Activated CD8-positive, alpha-beta memory T cell treated with anti-CD3 and anti-CD28 coated beads, Interleukin-2, amount 10 ng/mL, durations not matched to agents 7 days and 5 days (primary cell): Measurements from ENCODE around the gene LIN7C. TPM values are rescaled to one million over a fixed set of nuclear protein-coding genes. Genes with fewer than 3 reads are reported as not detected.
"Not testable (repeated sequence)": the region's sequence is repeated elsewhere in the genome, so short reads cannot be mapped to it uniquely, and the experiment has no call there.

Experiments used
- ATAC-seq: fragments of 150-1000 bp; cut with Tn5 transposase; one replicate; pipeline ENCODE4 v1.10.0; 2021; ENCODE audit warnings: moderate library complexity
- CTCF ChIA-PET: fragments of 350-600 bp; sonication (Branson Sonifier 250); formaldehyde crosslinking; loops from one replicate; lab custom pipeline; 2021; ENCODE audit warnings: antibody characterized with exemption; lab: Charles Lee
- DNase-seq: peaks from one replicate; pipeline ENCODE4 v3.0.0-alpha.2; 2020
- H3K27ac Mint-ChIP-seq: one replicate; pipeline ENCODE4 v1.8.0; 2021; ENCODE audit warnings: mild to moderate bottlenecking, mixed read lengths
- H3K27me3 Mint-ChIP-seq: one replicate; pipeline ENCODE4 v1.8.0; 2021; ENCODE audit warnings: mixed read lengths
- H3K36me3 Mint-ChIP-seq: one replicate; pipeline ENCODE4 v1.8.0; 2021; ENCODE audit warnings: mild to moderate bottlenecking, mixed read lengths
- H3K4me1 Mint-ChIP-seq: one replicate; pipeline ENCODE4 v1.8.0; 2021; ENCODE audit warnings: mixed read lengths
- H3K4me3 Mint-ChIP-seq: one replicate; pipeline ENCODE4 v1.8.0; 2021; ENCODE audit warnings: mild to moderate bottlenecking, moderate library complexity, mixed read lengths
- H3K9me3 Mint-ChIP-seq: one replicate; pipeline ENCODE4 v1.8.0; 2022; ENCODE audit warnings: low read depth, mixed read lengths
- total RNA-seq, 2 experiments: library from RNA; stranded (reverse); gene quantifications; one replicate each; pipeline ENCODE4 v1.2.3, GENCODE V29; 2021

Gene LIN7C
- total RNA-seq, 2 experiments from 2014 or later = 18.2 to 23.1 TPM

- no peak overlapping the region for H3K27ac Mint-ChIP-seq
- CTCF ChIA-PET = no interaction called here
These were observed 19.4 kb upstream of the LIN7C start for GRCh38 chr11:27525824-27526516.

GRCh38 chr11:27524155-27524554 lies 17.6 kb upstream of the LIN7C start:
- Mint-ChIP-seq H3K4me1 (no peaks in the 10 kb centered on the region), H3K27ac (no peak overlapping the region), H3K27me3 (peaks cover 2% of the 10 kb centered on the region), H3K9me3 (no peaks in the 10 kb centered on the region), H3K4me3 (no peak overlapping the region), H3K36me3 (no peaks in the 10 kb centered on the region)
- ATAC-seq (no peak), DNase-seq (no peak)
- CTCF ChIA-PET = interaction anchor here (1.2 kb wide), 1 partner anchor 12 kb away, joined by 3 read pairs; no protein-coding TSS in a partner anchor

More at GRCh38 chr11:27525824-27526516, 19.4 kb upstream of the LIN7C start:
- DNase-seq (no peak), ATAC-seq (no peak)
- H3K4me1 Mint-ChIP-seq = no peaks in the 10 kb centered on the region
- peaks cover 2% of the 10 kb centered on the region for H3K27me3 Mint-ChIP-seq
- no peaks in the 10 kb centered on the region for H3K9me3 Mint-ChIP-seq
- H3K36me3 Mint-ChIP-seq = no peaks in the 10 kb centered on the region
- H3K4me3 Mint-ChIP-seq = no peak overlapping the region

- Mint-ChIP-seq H3K27me3 (peaks cover 7% of the 10 kb centered on the region), H3K36me3 (no peaks in the 10 kb centered on the region), H3K4me3 (no peak overlapping the region), H3K27ac (no peak overlapping the region), H3K9me3 (no peaks in the 10 kb centered on the region), H3K4me1 (no peaks in the 10 kb centered on the region)
- no peak for ATAC-seq
- no peak for DNase-seq
- CTCF ChIA-PET = interaction anchor here (1.3 kb wide), 1 partner anchor 21 kb away, joined by 5 read pairs; no protein-coding TSS in a partner anchor
These were observed 13.7 kb upstream of the LIN7C start for GRCh38 chr11:27520226-27520625.

- no peak for ATAC-seq
- Mint-ChIP-seq H3K27ac (no peak overlapping the region), H3K4me1 (no peaks in the 10 kb centered on the region), H3K27me3 (peaks cover 7% of the 10 kb centered on the region), H3K4me3 (no peak overlapping the region), H3K36me3 (no peaks in the 10 kb centered on the region), H3K9me3 (no peaks in the 10 kb centered on the region)
- CTCF ChIA-PET = interaction anchor here (1.1 kb wide), 1 partner anchor 519 kb away, joined by 3 read pairs; no protein-coding TSS in a partner anchor
- DNase-seq = no peak
These were observed 11.9 kb upstream of the LIN7C start for GRCh38 chr11:27518518-27518917.

- H3K27me3 Mint-ChIP-seq, ATAC-seq, DNase-seq, H3K36me3 Mint-ChIP-seq, H3K27ac Mint-ChIP-seq, H3K4me1 Mint-ChIP-seq, H3K4me3 Mint-ChIP-seq, H3K9me3 Mint-ChIP-seq: not testable (repeated sequence)
- CTCF ChIA-PET = interaction anchor here (1.1 kb wide), 1 partner anchor 520 kb away, joined by 3 read pairs; no protein-coding TSS in a partner anchor
These were observed 10.9 kb upstream of the LIN7C start for GRCh38 chr11:27517490-27517889.

- CTCF ChIA-PET = no interaction called here
- no peak for ATAC-seq
- no peaks in the 10 kb centered on the region for H3K4me1 Mint-ChIP-seq
- H3K27ac Mint-ChIP-seq = no peak overlapping the region
- no peak overlapping the region for H3K4me3 Mint-ChIP-seq
- no peaks in the 10 kb centered on the region for H3K9me3 Mint-ChIP-seq
- no peak for DNase-seq
- H3K36me3 Mint-ChIP-seq = no peaks in the 10 kb centered on the region
- peaks cover 7% of the 10 kb centered on the region for H3K27me3 Mint-ChIP-seq
These were observed 8.0 kb upstream of the LIN7C start for GRCh38 chr11:27514558-27514957.

GRCh38 chr11:27514076-27514475 lies 7.5 kb upstream of the LIN7C start:
- CTCF ChIA-PET = no interaction called here
- H3K4me1 Mint-ChIP-seq = no peaks in the 10 kb centered on the region
- no peak overlapping the region for H3K4me3 Mint-ChIP-seq
- no peaks in the 10 kb centered on the region for H3K36me3 Mint-ChIP-seq
- H3K27me3 Mint-ChIP-seq = peaks cover 7% of the 10 kb centered on the region
- no peak for ATAC-seq
- no peak overlapping the region for H3K27ac Mint-ChIP-seq
- no peaks in the 10 kb centered on the region for H3K9me3 Mint-ChIP-seq
- DNase-seq = no peak

- no peak for ATAC-seq
- Mint-ChIP-seq H3K27me3 (peaks cover 7% of the 10 kb centered on the region), H3K4me3 (no peak overlapping the region), H3K4me1 (peaks cover 2% of the 10 kb centered on the region), H3K9me3 (no peaks in the 10 kb centered on the region), H3K27ac (no peak overlapping the region), H3K36me3 (no peaks in the 10 kb centered on the region)
- CTCF ChIA-PET = interaction anchor here (1.7 kb wide), 1 partner anchor 15 kb away, joined by 5 read pairs; no protein-coding TSS in a partner anchor
- no peak for DNase-seq
These were observed 6.8 kb upstream of the LIN7C start for GRCh38 chr11:27513389-27513788.

- Mint-ChIP-seq H3K27ac (no peak overlapping the region), H3K36me3 (peaks cover 3% of the 10 kb centered on the region), H3K27me3 (peaks cover under 1% of the 10 kb centered on the region), H3K9me3 (no peaks in the 10 kb centered on the region), H3K4me3 (no peak overlapping the region), H3K4me1 (peaks cover 11% of the 10 kb centered on the region)
- ATAC-seq = no peak
- DNase-seq = no peak
- CTCF ChIA-PET = interaction anchor here (1.0 to 1.7 kb wide), 2 partner anchors 12 to 14 kb away, joined by 3 to 5 read pairs; no protein-coding TSS in a partner anchor
These were observed 5.7 kb upstream of the LIN7C start for GRCh38 chr11:27512238-27512637.

- Mint-ChIP-seq H3K36me3 (peaks cover 3% of the 10 kb centered on the region), H3K27me3 (no peaks in the 10 kb centered on the region), H3K4me3 (no peak overlapping the region), H3K4me1 (peaks cover 20% of the 10 kb centered on the region), H3K27ac (no peak overlapping the region), H3K9me3 (no peaks in the 10 kb centered on the region)
- DNase-seq = no peak
- CTCF ChIA-PET = interaction anchor here (1.5 kb wide), 1 partner anchor 24 kb away, joined by 4 read pairs; no protein-coding TSS in a partner anchor
- no peak for ATAC-seq
These were observed 3.3 kb upstream of the LIN7C start for GRCh38 chr11:27509908-27510307.

- CTCF ChIA-PET = interaction anchor here (1.3 to 1.6 kb wide), 2 partner anchors 10 to 11 kb away, joined by 3 to 9 read pairs; no protein-coding TSS in a partner anchor
- DNase-seq (no peak), ATAC-seq (no peak)
- Mint-ChIP-seq H3K4me1 (peaks cover 31% of the 10 kb centered on the region), H3K27me3 (no peaks in the 10 kb centered on the region), H3K9me3 (no peaks in the 10 kb centered on the region), H3K27ac (peak overlapping the region; percentile 98), H3K4me3 (peak overlapping the region; percentile 90), H3K36me3 (peaks cover 7% of the 10 kb centered on the region)
These were observed 1.2 kb upstream of the LIN7C start for GRCh38 chr11:27507557-27508322.

- ATAC-seq = peak; percentile 1
- Mint-ChIP-seq H3K4me3 (peak overlapping the region; percentile 90), H3K27ac (peak overlapping the region; percentile 98), H3K4me1 (peaks cover 38% of the 10 kb centered on the region), H3K36me3 (peaks cover 15% of the 10 kb centered on the region), H3K9me3 (no peaks in the 10 kb centered on the region), H3K27me3 (no peaks in the 10 kb centered on the region)
- CTCF ChIA-PET = interaction anchor here (1.7 kb wide), 1 partner anchor 322 kb away, joined by 5 read pairs; no protein-coding TSS in a partner anchor
- DNase-seq = no peak
These were observed 788 bp downstream of the LIN7C start for GRCh38 chr11:27505781-27506180.

- DNase-seq (no peak), ATAC-seq (no peak)
- Mint-ChIP-seq H3K4me1 (peaks cover 39% of the 10 kb centered on the region), H3K27me3 (no peaks in the 10 kb centered on the region), H3K4me3 (no peak overlapping the region), H3K27ac (no peak overlapping the region), H3K9me3 (no peaks in the 10 kb centered on the region), H3K36me3 (peaks cover 24% of the 10 kb centered on the region)
- CTCF ChIA-PET = no interaction called here
These were observed 2.4 kb downstream of the LIN7C start for GRCh38 chr11:27504205-27504604.
